Skeletal muscle tissue (tissue), 4 donors: ENCODE results near the gene CDYL. TPM values are rescaled to one million over a fixed set of nuclear protein-coding genes. Genes with fewer than 3 reads are reported as not detected.

Source experiments
- H3K27ac ChIP-seq: one replicate; pipeline ENCODE4 v1.7.0; 2013; ENCODE audit warnings: mild to moderate bottlenecking, low read depth, low read length, inconsistent platforms
- H3K27me3 ChIP-seq, 3 donors: one replicate each; pipeline ENCODE4 v1.7.0; 2013; ENCODE audit warnings: low read length in 3 of 3; ENCODE audit not compliant: control insufficient read depth in 3 of 3, insufficient read depth in 3 of 3
- H3K36me3 ChIP-seq, 3 donors: one replicate each; pipeline ENCODE4 v1.7.0; 2013; ENCODE audit warnings: low read length in 3 of 3; ENCODE audit not compliant: control insufficient read depth in 3 of 3, insufficient read depth in 3 of 3
- H3K4me1 ChIP-seq, 3 donors: one replicate each; pipeline ENCODE4 v1.7.0; 2013; ENCODE audit warnings: low read length in 3 of 3, mild to moderate bottlenecking in 3 of 3; ENCODE audit not compliant: control insufficient read depth in 3 of 3, insufficient read depth in 3 of 3
- H3K4me3 ChIP-seq, 3 donors: one replicate each; pipeline ENCODE4 v1.7.0; 2013; ENCODE audit warnings: low read length in 3 of 3
- H3K9ac ChIP-seq, 3 donors: one replicate each; pipeline ENCODE4 v1.7.0; 2013; ENCODE audit warnings: low read length in 3 of 3, mild to moderate bottlenecking in 3 of 3, moderate library complexity in 2 of 3, low read depth in 1 of 3
- H3K9me3 ChIP-seq, 3 donors: one replicate each; pipeline ENCODE4 v1.7.0; 2013; ENCODE audit warnings: low read length in 3 of 3; ENCODE audit not compliant: control insufficient read depth in 3 of 3
- total RNA-seq: library from RNA; depleted of rRNA; stranded (reverse); fragments of >200 nt; gene quantifications from one replicate; pipeline ENCODE4 v1.2.3, GENCODE V29; 2014
- donor health status: Osteomylitis.

The CDYL gene
- total RNA-seq, 1 donor from 2014 or later = 33.9 TPM

GRCh38 chr6:4909063-4909706 is 133.0 kb downstream of the CDYL start:
- no peak overlapping the region for H3K4me3 ChIP-seq
- no peak overlapping the region for H3K9ac ChIP-seq
- H3K27me3 ChIP-seq = no peaks in the 10 kb centered on the region

GRCh38 chr6:4910037-4910760 is 134.0 kb downstream of the CDYL start:
- H3K4me1 ChIP-seq = peaks cover 19 to 36% (median 24%) of the 10 kb centered on the region in 3 donors
- H3K27ac ChIP-seq = no peak overlapping the region
- no peaks in the 10 kb centered on the region for H3K27me3 ChIP-seq
- no peak overlapping the region for H3K4me3 ChIP-seq
- no peaks in the 10 kb centered on the region for H3K9me3 ChIP-seq
- H3K9ac ChIP-seq = peak overlapping the region in 1 of 3 donors; percentile 17
- H3K36me3 ChIP-seq = peaks cover 0 to 2% (median 0%) of the 10 kb centered on the region in 3 donors

More at GRCh38 chr6:4909063-4909706, 133.0 kb downstream of the CDYL start:
- H3K4me1 ChIP-seq = peaks cover 13 to 28% (median 16%) of the 10 kb centered on the region in 3 donors
- H3K9me3 ChIP-seq = no peaks in the 10 kb centered on the region
- H3K36me3 ChIP-seq = peaks cover 0 to 2% (median 0%) of the 10 kb centered on the region in 3 donors
- H3K27ac ChIP-seq = no peak overlapping the region

GRCh38 chr6:4912559-4912958 is 136.4 kb downstream of the CDYL start:
- H3K36me3 ChIP-seq = peaks cover 0 to 2% (median 0%) of the 10 kb centered on the region in 3 donors
- H3K4me1 ChIP-seq = peaks cover 16 to 22% (median 18%) of the 10 kb centered on the region in 3 donors
- no peak overlapping the region for H3K9ac ChIP-seq
- no peaks in the 10 kb centered on the region for H3K9me3 ChIP-seq
- H3K4me3 ChIP-seq = no peak overlapping the region
- no peaks in the 10 kb centered on the region for H3K27me3 ChIP-seq
- H3K27ac ChIP-seq = no peak overlapping the region

GRCh38 chr6:4913705-4914419 is 137.7 kb downstream of the CDYL start:
- Histone ChIP-seq H3K36me3 (no peaks in the 10 kb centered on the region), H3K27me3 (no peaks in the 10 kb centered on the region), H3K4me3 (peak overlapping the region in 2 of 3 donors; percentile 48 to 50), H3K27ac (peak overlapping the region; percentile 10), H3K9me3 (no peaks in the 10 kb centered on the region), H3K4me1 (peaks cover 16 to 22% (median 18%) of the 10 kb centered on the region in 3 donors), H3K9ac (peak overlapping the region; percentile 27 to 47 (median 47))

GRCh38 chr6:4914420-4915159 is 138.4 kb downstream of the CDYL start:
- H3K36me3 ChIP-seq = no peaks in the 10 kb centered on the region
- H3K9me3 ChIP-seq = no peaks in the 10 kb centered on the region
- H3K9ac ChIP-seq = peak overlapping the region; percentile 27 to 47 (median 47)
- peak overlapping the region; percentile 17 to 50 (median 48) for H3K4me3 ChIP-seq
- no peaks in the 10 kb centered on the region for H3K27me3 ChIP-seq
- H3K27ac ChIP-seq = no peak overlapping the region
- peaks cover 16 to 22% (median 18%) of the 10 kb centered on the region in 3 donors for H3K4me1 ChIP-seq

- H3K4me3 ChIP-seq = no peak overlapping the region
- H3K27me3 ChIP-seq = no peaks in the 10 kb centered on the region
- peaks cover 17 to 18% (median 18%) of the 10 kb centered on the region in 3 donors for H3K4me1 ChIP-seq
- no peaks in the 10 kb centered on the region for H3K36me3 ChIP-seq
- H3K27ac ChIP-seq = no peak overlapping the region
- H3K9ac ChIP-seq = no peak overlapping the region
- no peaks in the 10 kb centered on the region for H3K9me3 ChIP-seq
Measured at GRCh38 chr6:4916954-4917561, 140.9 kb downstream of the CDYL start.

- no peak overlapping the region for H3K27ac ChIP-seq
- no peak overlapping the region for H3K4me3 ChIP-seq
- peaks cover 0 to 5% (median 4%) of the 10 kb centered on the region in 3 donors for H3K4me1 ChIP-seq
- H3K9me3 ChIP-seq = no peaks in the 10 kb centered on the region
- H3K36me3 ChIP-seq = no peaks in the 10 kb centered on the region
- no peaks in the 10 kb centered on the region for H3K27me3 ChIP-seq
- no peak overlapping the region for H3K9ac ChIP-seq
Measured at GRCh38 chr6:4920914-4921410, 144.8 kb downstream of the CDYL start.

- H3K36me3 ChIP-seq = no peaks in the 10 kb centered on the region
- H3K9ac ChIP-seq = no peak overlapping the region
- no peak overlapping the region for H3K27ac ChIP-seq
- H3K4me1 ChIP-seq = peaks cover 0 to 5% (median 4%) of the 10 kb centered on the region in 3 donors
- no peaks in the 10 kb centered on the region for H3K9me3 ChIP-seq
- H3K4me3 ChIP-seq = no peak overlapping the region
- H3K27me3 ChIP-seq = no peaks in the 10 kb centered on the region
Measured at GRCh38 chr6:4922488-4923037, 146.4 kb downstream of the CDYL start.

GRCh38 chr6:4923081-4923480 is 146.9 kb downstream of the CDYL start:
- no peaks in the 10 kb centered on the region for H3K9me3 ChIP-seq
- no peak overlapping the region for H3K9ac ChIP-seq
- no peaks in the 10 kb centered on the region for H3K36me3 ChIP-seq
- peaks cover 0 to 5% (median 4%) of the 10 kb centered on the region in 3 donors for H3K4me1 ChIP-seq
- no peak overlapping the region for H3K27ac ChIP-seq
- no peak overlapping the region for H3K4me3 ChIP-seq
- H3K27me3 ChIP-seq = no peaks in the 10 kb centered on the region
